OCI-LY7 (cell line): ENCODE measurements around the gene P2RY14. TPM values are rescaled to one million over a fixed set of nuclear protein-coding genes. Genes with fewer than 3 reads are reported as not detected.
A peak's percentile ranks its signal among the peaks of the same experiment; 100 is the strongest.

Experiments
- BruUV-seq: library from RNA; stranded (reverse); fragments of 400-500 nt; replicated peaks from 2 replicates; lab custom pipeline; 2021; lab: Mats Ljungman, UMichigan
- CTCF ChIA-PET: fragments of 300-600 bp; sonication (Branson Sonifier 250); formaldehyde crosslinking; loops from one replicate; lab custom pipeline; 2022; ENCODE audit warnings: antibody characterized with exemption; ENCODE audit not compliant: unreplicated experiment; lab: Charles Lee
- POLR2A ChIA-PET: fragments of 300-600 bp; sonication (Branson Sonifier 250); formaldehyde crosslinking; loops from one replicate; lab custom pipeline; 2022; ENCODE audit warnings: antibody characterized with exemption; lab: Charles Lee
- DNase-seq: peaks from one replicate; pipeline ENCODE4 v3.0.0-alpha.2; 2015; ENCODE audit warnings: low spot score
- H2AFZ ChIP-seq: fragments of 200-600 bp; sonication (generic), shearing (Covaris generic); 2 replicates; pipeline ENCODE4 v1.6.1; 2014; ENCODE audit warnings: mild to moderate bottlenecking, antibody characterized with exemption, low read length, moderate library complexity
- H3K27ac ChIP-seq: fragments of 200-600 bp; sonication (generic); 2 replicates; pipeline ENCODE4 v1.5.1; 2014; ENCODE audit warnings: mixed run types, low read depth, mild to moderate bottlenecking, moderate library complexity, low read length, inconsistent platforms; ENCODE audit not compliant: poor library complexity, severe bottlenecking
- H3K36me3 ChIP-seq: fragments of 200-600 bp; sonication (generic); 2 replicates; pipeline ENCODE4 v1.6.1; 2014; ENCODE audit warnings: mild to moderate bottlenecking, antibody characterized with exemption, low read length, moderate library complexity, mixed read lengths; ENCODE audit not compliant: insufficient read depth
- H3K4me1 ChIP-seq: fragments of 200-600 bp; sonication (generic); 2 replicates; pipeline ENCODE4 v1.5.1; 2014; ENCODE audit warnings: mild to moderate bottlenecking, low read length; ENCODE audit not compliant: insufficient read depth, poor library complexity, severe bottlenecking
- H3K4me2 ChIP-seq: fragments of 200-600 bp; sonication (generic); 2 replicates; pipeline ENCODE4 v1.6.1; 2014; ENCODE audit warnings: mild to moderate bottlenecking, low read length
- H3K4me3 ChIP-seq: fragments of 200-600 bp; sonication (generic); 2 replicates; pipeline ENCODE4 v1.5.1; 2014; ENCODE audit warnings: mild to moderate bottlenecking, low read depth, low read length; ENCODE audit not compliant: poor library complexity, severe bottlenecking
- H3K79me2 ChIP-seq: fragments of 200-600 bp; sonication (generic); 2 replicates; pipeline ENCODE4 v1.6.1; 2016; ENCODE audit warnings: low read depth, mild to moderate bottlenecking, low read length, moderate library complexity, mixed read lengths; ENCODE audit not compliant: insufficient read depth
- H3K9me2 ChIP-seq: fragments of 200-600 bp; sonication (generic); 2 replicates; pipeline ENCODE4 v1.6.1; 2016; ENCODE audit warnings: mild to moderate bottlenecking, low read length, mixed read lengths; ENCODE audit not compliant: insufficient read depth
- H3K9me3 ChIP-seq: fragments of 200-600 bp; sonication (generic); 2 replicates; pipeline ENCODE4 v1.6.1; 2014; ENCODE audit warnings: mild to moderate bottlenecking, mixed run types, low read length, mixed read lengths
- H4K20me1 ChIP-seq: fragments of 200-600 bp; sonication (generic); 2 replicates; pipeline ENCODE4 v1.6.1; 2014; ENCODE audit warnings: mild to moderate bottlenecking, antibody characterized with exemption, low read length, moderate library complexity, mixed read lengths; ENCODE audit not compliant: insufficient read depth
- CTCF ChIP-seq: fragments of 200-600 bp; sonication (generic); conservative IDR thresholded peaks from 2 replicates; pipeline ENCODE4 v1.5.1; 2014; ENCODE audit warnings: mild to moderate bottlenecking, antibody characterized with exemption, low read length, moderate library complexity, mixed read lengths
- EZH2phosphoT487 ChIP-seq: fragments of 200-600 bp; sonication (generic); IDR thresholded peaks from 2 replicates; pipeline ENCODE4 v1.6.1; 2018; ENCODE audit warnings: low read depth, borderline replicate concordance, mild to moderate bottlenecking, mixed run types, antibody characterized with exemption, low read length, moderate library complexity, mixed read lengths
- intact Hi-C: fragments of 100-400 bp; cut with micrococcal nuclease; formaldehyde crosslinking; loops from one replicate; pipeline ENCODE4 v1.10.0; 2022; ENCODE audit not compliant: unreplicated experiment
- total RNA-seq, 2 experiments: library from RNA; depleted of rRNA in 1 of 2; stranded (reverse); fragments of >200 nt in 1 of 2; shearing (Covaris generic) in 1 of 2; gene quantifications; 2 replicates each; pipeline ENCODE4 v1.2.3, GENCODE V29; 2014 to 2022

Gene P2RY14
- total RNA-seq, 2 experiments from 2014 or later, result not detected

GRCh38 chr3:151282921-151283320 is 4.6 kb upstream of the P2RY14 start:
- H3K4me1 ChIP-seq, result peaks cover 9% of the 10 kb centered on the region
- no peaks in the 10 kb centered on the region for H3K9me2 ChIP-seq
- peak; percentile 60 for DNase-seq
- H4K20me1 ChIP-seq, result no peaks in the 10 kb centered on the region
- H3K36me3 ChIP-seq, result no peaks in the 10 kb centered on the region; the same call in 1 of the 2 replicates
- H3K4me2 ChIP-seq, result no peak overlapping the region
- no peak overlapping the region for H2AFZ ChIP-seq
- H3K9me3 ChIP-seq, result no peaks in the 10 kb centered on the region
- ChIA-PET CTCF (interaction anchor here (1.5 kb wide), 1 partner anchor 54 kb away, joined by 6 read pairs; no protein-coding TSS in a partner anchor), POLR2A (no interaction called here)
- no TSS peak for BruUV-seq
- TF ChIP-seq CTCF (peak; percentile 88), EZH2phosphoT487 (no peak)
- intact Hi-C loops, result loop anchor here (1.0 kb wide), 2 partner anchors 56 to 115 kb away; no protein-coding TSS in a partner anchor
- H3K27ac ChIP-seq, result no peak overlapping the region
- no peaks in the 10 kb centered on the region for H3K79me2 ChIP-seq
- no peak overlapping the region for H3K4me3 ChIP-seq

- no peak overlapping the region for H3K27ac ChIP-seq
- H3K9me2 ChIP-seq, result no peaks in the 10 kb centered on the region
- no peak for TF ChIP-seq EZH2phosphoT487
- TF ChIP-seq CTCF, result no peak
- H3K36me3 ChIP-seq, result no peaks in the 10 kb centered on the region; the same call in 1 of the 2 replicates
- H3K9me3 ChIP-seq, result no peaks in the 10 kb centered on the region
- H3K4me1 ChIP-seq, result peaks cover 11% of the 10 kb centered on the region
- CTCF ChIA-PET, result interaction anchor here (1.5 kb wide), 1 partner anchor 53 kb away, joined by 6 read pairs; no protein-coding TSS in a partner anchor
- no peak for DNase-seq
- H3K4me3 ChIP-seq, result no peak overlapping the region
- H3K4me2 ChIP-seq, result no peak overlapping the region
- BruUV-seq, result no TSS peak
- POLR2A ChIA-PET, result interaction anchor here (0.6 to 1.0 kb wide), 4 partner anchors 10 to 62 kb away, joined by 3 to 6 read pairs (median 5); no protein-coding TSS in a partner anchor
- intact Hi-C loops, result no loop called here
- no peaks in the 10 kb centered on the region for H3K79me2 ChIP-seq
- no peak overlapping the region for H2AFZ ChIP-seq
- H4K20me1 ChIP-seq, result no peaks in the 10 kb centered on the region
These were observed 3.5 kb upstream of the P2RY14 start for GRCh38 chr3:151281671-151282324.

DNA sequence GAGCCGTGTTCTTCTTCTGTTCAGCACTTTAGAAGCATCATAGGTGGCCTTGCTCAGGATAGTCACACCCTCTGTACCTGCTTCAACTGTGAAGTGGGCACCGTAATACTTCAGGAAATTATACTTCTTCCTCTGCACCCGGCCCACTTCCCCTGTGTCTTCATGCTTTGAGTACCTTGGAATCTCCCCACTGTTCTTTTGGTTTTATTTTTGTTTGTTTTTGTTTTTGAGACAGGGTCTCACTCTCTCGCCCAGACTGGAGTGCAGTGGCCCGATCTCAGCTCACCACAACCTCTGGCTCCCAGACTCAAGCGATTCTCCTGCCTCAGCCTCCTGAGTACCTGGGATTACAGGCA is 1.7 kb downstream of the P2RY14 start:
- CTCF ChIA-PET, result no interaction called here
- Histone ChIP-seq H3K27ac (no peak overlapping the region), H4K20me1 (no peaks in the 10 kb centered on the region), H3K4me2 (peak overlapping the region; percentile 12; the same call in 1 of the 2 replicates), H2AFZ (no peak overlapping the region), H3K79me2 (no peaks in the 10 kb centered on the region), H3K4me1 (peaks cover 42% of the 10 kb centered on the region), H3K9me2 (no peaks in the 10 kb centered on the region), H3K4me3 (no peak overlapping the region), H3K9me3 (no peaks in the 10 kb centered on the region), H3K36me3 (no peaks in the 10 kb centered on the region; the same call in 1 of the 2 replicates)
- DNase-seq, result peak; percentile 8
- intact Hi-C loops, result loop anchor here (5.0 kb wide), 1 partner anchor 189 kb away; the partner anchor contains the start of gene MED12L
- POLR2A ChIA-PET, result interaction anchor here (0.7 to 2.3 kb wide), 2 partner anchors 10 to 922 kb away, joined by 3 to 10 read pairs; no protein-coding TSS in a partner anchor
- TF ChIP-seq EZH2phosphoT487 (no peak), CTCF (no peak)
- no TSS peak for BruUV-seq
